Mesenchymal stem cell (in vitro differentiated cells and primary cell): ENCODE data around the gene OTOG.

Experiments used
- DNase-seq: peaks from one replicate; pipeline ENCODE4 v3.0.0-alpha.2; 2013
- H2AFZ ChIP-seq: one replicate; pipeline ENCODE4 v1.6.1; 2013; ENCODE audit warnings: low read depth, mild to moderate bottlenecking, control low read depth, inconsistent platforms, low read length, moderate library complexity
- H2AK5ac ChIP-seq: 2 replicates; pipeline ENCODE4 v1.6.1; 2013; ENCODE audit warnings: low read length, moderate library complexity, mild to moderate bottlenecking, inconsistent platforms; ENCODE audit not compliant: severe bottlenecking
- H2BK120ac ChIP-seq: one replicate; pipeline ENCODE4 v1.6.1; 2013; ENCODE audit warnings: low read depth, mild to moderate bottlenecking, inconsistent platforms, low read length, moderate library complexity
- H2BK12ac ChIP-seq, 2 experiments: one replicate each; pipeline ENCODE4 v1.6.1; 2013; ENCODE audit warnings: inconsistent platforms in 2 of 2, low read length in 2 of 2, mild to moderate bottlenecking in 2 of 2, moderate library complexity in 2 of 2, control low read depth in 1 of 2
- H2BK15ac ChIP-seq: one replicate; pipeline ENCODE4 v1.6.1; 2013; ENCODE audit warnings: mild to moderate bottlenecking, low read depth, inconsistent platforms; ENCODE audit not compliant: poor library complexity, severe bottlenecking
- H2BK5ac ChIP-seq: 2 replicates; pipeline ENCODE4 v1.6.1; 2013; ENCODE audit warnings: low read depth, mild to moderate bottlenecking, low read length, control low read depth, inconsistent platforms; ENCODE audit not compliant: poor library complexity, severe bottlenecking
- H3K14ac ChIP-seq, 2 experiments: one replicate each; pipeline ENCODE4 v1.6.1; 2013; ENCODE audit warnings: inconsistent platforms in 2 of 2, low read length in 2 of 2, control low read depth in 1 of 2, mild to moderate bottlenecking in 1 of 2, moderate library complexity in 1 of 2
- H3K18ac ChIP-seq, 2 experiments: one replicate each; pipeline ENCODE4 v1.6.1; 2013; ENCODE audit warnings: inconsistent platforms in 2 of 2, low read length in 2 of 2, control low read depth in 1 of 2, low read depth in 1 of 2, mild to moderate bottlenecking in 1 of 2
- H3K23ac ChIP-seq, 2 experiments: one replicate each; pipeline ENCODE4 v1.6.1; 2013; ENCODE audit warnings: inconsistent platforms in 2 of 2, low read length in 2 of 2, mild to moderate bottlenecking in 2 of 2, moderate library complexity in 2 of 2, control low read depth in 1 of 2
- H3K27ac ChIP-seq: 2 replicates; pipeline ENCODE4 v1.5.1; 2013; ENCODE audit warnings: mild to moderate bottlenecking, moderate library complexity, low read length, control low read depth, inconsistent platforms; ENCODE audit not compliant: poor library complexity, severe bottlenecking
- H3K27me3 ChIP-seq, 2 experiments: 2 replicates each; pipeline versions ENCODE4 v1.6.1 to v1.7.0; 2013; ENCODE audit warnings: low read length in 2 of 2, mild to moderate bottlenecking in 2 of 2, moderate library complexity in 2 of 2, control low read depth in 1 of 2, inconsistent platforms in 1 of 2; ENCODE audit not compliant: control insufficient read depth in 1 of 2, insufficient read depth in 1 of 2
- H3K36me3 ChIP-seq, 2 experiments: 2 replicates each; pipeline versions ENCODE4 v1.6.1 to v1.7.0; 2013; ENCODE audit warnings: low read length in 2 of 2, control low read depth in 1 of 2, inconsistent platforms in 1 of 2, low read depth in 1 of 2, mild to moderate bottlenecking in 1 of 2; ENCODE audit not compliant: insufficient read depth in 2 of 2, control insufficient read depth in 1 of 2
- H3K4ac ChIP-seq, 2 experiments: one replicate each; pipeline ENCODE4 v1.6.1; 2013; ENCODE audit warnings: inconsistent platforms in 2 of 2, low read length in 2 of 2, mild to moderate bottlenecking in 2 of 2, moderate library complexity in 2 of 2, control low read depth in 1 of 2, low read depth in 1 of 2
- H3K4me1 ChIP-seq: 2 replicates; pipeline ENCODE4 v1.6.1; 2013; ENCODE audit warnings: low read depth, low read length, control low read depth; ENCODE audit not compliant: control insufficient read depth, insufficient read depth
- H3K4me2 ChIP-seq: 2 replicates; pipeline ENCODE4 v1.6.1; 2013; ENCODE audit warnings: low read length, mild to moderate bottlenecking, inconsistent platforms; ENCODE audit not compliant: poor library complexity, severe bottlenecking
- H3K4me3 ChIP-seq, 2 experiments: 2 replicates each; pipeline versions ENCODE4 v1.5.1 to v1.7.0; 2013; ENCODE audit warnings: low read length in 2 of 2, mild to moderate bottlenecking in 2 of 2, control low read depth in 1 of 2, low read depth in 1 of 2; ENCODE audit not compliant: insufficient read depth in 1 of 2
- H3K79me1 ChIP-seq: replicated peaks from 2 replicates; pipeline ENCODE4 v1.6.1; 2013; ENCODE audit warnings: mild to moderate bottlenecking, control low read depth, low read length, inconsistent platforms; ENCODE audit not compliant: poor library complexity, severe bottlenecking
- H3K9ac ChIP-seq: 2 replicates; pipeline ENCODE4 v1.7.0; 2013; ENCODE audit warnings: mild to moderate bottlenecking, low read length, moderate library complexity
- H3K9me3 ChIP-seq: 2 replicates; pipeline ENCODE4 v1.7.0; 2013; ENCODE audit warnings: mild to moderate bottlenecking, low read length; ENCODE audit not compliant: control insufficient read depth
- H4K8ac ChIP-seq: one replicate; pipeline ENCODE4 v1.6.1; 2013; ENCODE audit warnings: inconsistent platforms, mild to moderate bottlenecking, low read length, moderate library complexity
- H4K91ac ChIP-seq: one replicate; pipeline ENCODE4 v1.6.1; 2013; ENCODE audit warnings: mild to moderate bottlenecking, low read length, inconsistent platforms
- WGBS: methylation state at CpG from one replicate; pipeline ENCODE4 v1.1.7; 2013; ENCODE audit warnings: mixed read lengths; 5-methylcytosine and 5-hydroxymethylcytosine counted together

The OTOG gene

GRCh38 chr11:17531071-17531600, 15.9 kb upstream of the OTOG start:
- Histone ChIP-seq H3K4me1 (no peaks in the 10 kb centered on the region), H3K9ac (no peak overlapping the region), H3K79me1 (no peaks in the 10 kb centered on the region), H3K4ac (no peak overlapping the region), H3K27ac (no peak overlapping the region), H4K91ac (no peak overlapping the region), H3K4me3 (no peak overlapping the region), H3K36me3 (no peaks in the 10 kb centered on the region), H2BK12ac (no peak overlapping the region), H2BK15ac (no peak overlapping the region), H3K18ac (no peak overlapping the region), H3K9me3 (no peaks in the 10 kb centered on the region), H3K14ac (no peak overlapping the region), H2BK5ac (no peak overlapping the region), H2BK120ac (no peak overlapping the region), H2AK5ac (no peak overlapping the region), H4K8ac (no peak overlapping the region), H3K27me3 (peaks cover 52 to 74% of the 10 kb centered on the region in 2 experiments), H3K4me2 (no peak overlapping the region), H2AFZ (no peak overlapping the region), H3K23ac (no peak overlapping the region)
- 90% methylated on average over 22 of the region's 22 CpGs for WGBS
- DNase-seq, result no peak

GRCh38 chr11:17531636-17532113, 15.4 kb upstream of the OTOG start:
- H2AFZ ChIP-seq, result no peak overlapping the region
- H3K4me3 ChIP-seq, result no peak overlapping the region
- H4K91ac ChIP-seq, result no peak overlapping the region
- H4K8ac ChIP-seq, result no peak overlapping the region
- DNase-seq, result no peak
- H2BK12ac ChIP-seq, result no peak overlapping the region
- no peaks in the 10 kb centered on the region for H3K9me3 ChIP-seq
- H3K27ac ChIP-seq, result no peak overlapping the region
- H3K36me3 ChIP-seq, result no peaks in the 10 kb centered on the region
- no peak overlapping the region for H3K9ac ChIP-seq
- no peak overlapping the region for H3K18ac ChIP-seq
- no peak overlapping the region for H3K4me2 ChIP-seq
- 78% methylated on average over 5 of the region's 6 CpGs for WGBS
- H2BK120ac ChIP-seq, result no peak overlapping the region
- no peaks in the 10 kb centered on the region for H3K4me1 ChIP-seq
- no peak overlapping the region for H2BK5ac ChIP-seq
- H3K14ac ChIP-seq, result no peak overlapping the region
- H3K79me1 ChIP-seq, result no peaks in the 10 kb centered on the region
- no peak overlapping the region for H2AK5ac ChIP-seq
- no peak overlapping the region for H2BK15ac ChIP-seq
- H3K23ac ChIP-seq, result no peak overlapping the region
- H3K27me3 ChIP-seq, result peaks cover 47 to 74% of the 10 kb centered on the region in 2 experiments
- H3K4ac ChIP-seq, result no peak overlapping the region

GRCh38 chr11:17532784-17533183, 14.3 kb upstream of the OTOG start:
- Histone ChIP-seq H2AFZ (no peak overlapping the region), H3K36me3 (no peaks in the 10 kb centered on the region), H3K79me1 (no peaks in the 10 kb centered on the region), H3K4ac (no peak overlapping the region), H4K91ac (no peak overlapping the region), H3K14ac (no peak overlapping the region), H3K27ac (no peak overlapping the region), H3K23ac (no peak overlapping the region), H3K4me1 (no peaks in the 10 kb centered on the region), H3K18ac (no peak overlapping the region), H3K9ac (no peak overlapping the region), H2BK120ac (no peak overlapping the region), H2AK5ac (no peak overlapping the region), H2BK12ac (no peak overlapping the region), H4K8ac (no peak overlapping the region), H3K9me3 (no peaks in the 10 kb centered on the region), H3K4me2 (no peak overlapping the region), H3K4me3 (no peak overlapping the region), H2BK15ac (no peak overlapping the region), H2BK5ac (no peak overlapping the region), H3K27me3 (peaks cover 54 to 83% of the 10 kb centered on the region in 2 experiments)
- WGBS, result 61% methylated on average over 2 of the region's 2 CpGs
- DNase-seq, result no peak

- no peaks in the 10 kb centered on the region for H3K36me3 ChIP-seq
- WGBS, result 85% methylated on average over 6 of the region's 6 CpGs
Observed at GRCh38 chr11:17533341-17533740, 13.7 kb upstream of the OTOG start.

More at GRCh38 chr11:17533341-17533740, 13.7 kb upstream of the OTOG start:
- Histone ChIP-seq H3K79me1 (no peaks in the 10 kb centered on the region), H3K14ac (no peak overlapping the region), H3K4ac (no peak overlapping the region), H3K4me1 (no peaks in the 10 kb centered on the region), H2AFZ (no peak overlapping the region), H2BK120ac (no peak overlapping the region), H3K9ac (no peak overlapping the region), H2BK12ac (no peak overlapping the region), H2AK5ac (no peak overlapping the region), H3K27ac (no peak overlapping the region), H3K23ac (no peak overlapping the region), H3K27me3 (peaks cover 59 to 84% of the 10 kb centered on the region in 2 experiments), H2BK15ac (no peak overlapping the region), H4K91ac (no peak overlapping the region), H2BK5ac (no peak overlapping the region), H3K9me3 (no peaks in the 10 kb centered on the region), H4K8ac (no peak overlapping the region), H3K18ac (no peak overlapping the region), H3K4me3 (no peak overlapping the region), H3K4me2 (no peak overlapping the region)
- DNase-seq, result no peak
